Glutamatergic neuron (in vitro differentiated cells): ENCODE results near the gene GPR179. TPM values are rescaled to one million over a fixed set of nuclear protein-coding genes. Genes with fewer than 3 reads are reported as not detected.
A peak's percentile ranks its signal among the peaks of the same experiment; 100 is the strongest.
"Not testable (repeated sequence)": the region's sequence is repeated elsewhere in the genome, so short reads cannot be mapped to it uniquely, and the experiment has no call there.

Experiments
- DNase-seq: peaks from one replicate; pipeline ENCODE4 v3.0.0; 2022
- H3K27ac Mint-ChIP-seq: one replicate; pipeline ENCODE4 v1.8.0; 2020; ENCODE audit warnings: mild to moderate bottlenecking, mixed read lengths, inconsistent platforms; ENCODE audit not compliant: unreplicated experiment
- H3K27me3 Mint-ChIP-seq: one replicate; pipeline ENCODE4 v1.8.0; 2020; ENCODE audit warnings: mild to moderate bottlenecking, moderate library complexity, mixed read lengths, inconsistent platforms; ENCODE audit not compliant: unreplicated experiment
- H3K36me3 Mint-ChIP-seq: one replicate; pipeline ENCODE4 v1.8.0; 2020; ENCODE audit warnings: mild to moderate bottlenecking, mixed read lengths, inconsistent platforms; ENCODE audit not compliant: unreplicated experiment
- H3K4me1 Mint-ChIP-seq: one replicate; pipeline ENCODE4 v1.8.0; 2020; ENCODE audit warnings: mild to moderate bottlenecking, low read depth, mixed read lengths, inconsistent platforms; ENCODE audit not compliant: unreplicated experiment
- H3K4me3 Mint-ChIP-seq: one replicate; pipeline ENCODE4 v1.8.0; 2020; ENCODE audit warnings: mild to moderate bottlenecking, mixed read lengths, inconsistent platforms; ENCODE audit not compliant: unreplicated experiment
- H3K9me3 Mint-ChIP-seq: one replicate; pipeline ENCODE4 v1.8.0; 2020; ENCODE audit warnings: mild to moderate bottlenecking, moderate library complexity, mixed read lengths, inconsistent platforms; ENCODE audit not compliant: unreplicated experiment
- total RNA-seq: library from RNA; stranded (reverse); fragmentation: NEBNext Ultra II Directional; extraction: Animal tissue kit (Norgen Biotek cat#: 25700); gene quantifications from one replicate; pipeline ENCODE4 v1.2.1, GENCODE V29; 2021; ENCODE audit not compliant: unreplicated experiment

Gene GPR179
- total RNA-seq, 1 donor from 2014 or later, result 0.07 TPM

- not testable (repeated sequence) for H3K4me1 Mint-ChIP-seq, H3K4me3 Mint-ChIP-seq, H3K27me3 Mint-ChIP-seq, H3K9me3 Mint-ChIP-seq, H3K36me3 Mint-ChIP-seq, DNase-seq, H3K27ac Mint-ChIP-seq
These were observed 54.0 kb downstream of the GPR179 start for GRCh38 chr17:38289760-38290159.

GRCh38 chr17:38288217-38288827 is 55.4 kb downstream of the GPR179 start:
- H3K36me3 Mint-ChIP-seq, H3K27ac Mint-ChIP-seq, H3K4me3 Mint-ChIP-seq, H3K27me3 Mint-ChIP-seq, DNase-seq, H3K4me1 Mint-ChIP-seq, H3K9me3 Mint-ChIP-seq: not testable (repeated sequence)

- H3K27ac Mint-ChIP-seq, result peak overlapping the region; percentile 29
- H3K4me3 Mint-ChIP-seq, H3K4me1 Mint-ChIP-seq, H3K9me3 Mint-ChIP-seq, H3K27me3 Mint-ChIP-seq, H3K36me3 Mint-ChIP-seq: not testable (repeated sequence)
- peak; percentile 20 for DNase-seq
These were observed 57.2 kb downstream of the GPR179 start for GRCh38 chr17:38286501-38287091.

- not testable (repeated sequence) for H3K27ac Mint-ChIP-seq, H3K4me3 Mint-ChIP-seq, H3K36me3 Mint-ChIP-seq, H3K4me1 Mint-ChIP-seq, DNase-seq, H3K9me3 Mint-ChIP-seq, H3K27me3 Mint-ChIP-seq
These were observed 57.8 kb downstream of the GPR179 start for GRCh38 chr17:38285994-38286393.

Other genes with a start within 250 kb of the GPR179 start
- not detected for gene TBC1D3E, start 216.0 kb downstream of the GPR179 start, total RNA-seq
- gene TBC1D3, start 151.4 kb downstream of the GPR179 start, total RNA-seq, result not detected
- gene MRPL45, start 46.8 kb downstream of the GPR179 start, total RNA-seq, result 34.0 TPM
- 33.3 TPM for gene SOCS7, start 7.9 kb upstream of the GPR179 start, total RNA-seq
- gene ARHGAP23, start 84.5 kb upstream of the GPR179 start, total RNA-seq, result 23.6 TPM